ENCODE data around the gene GABRR3.

Gene GABRR3

GRCh38 chr3:97991293-97991682 is 43.8 kb downstream of the GABRR3 start:
- DNase-seq (ENCODE audit: low read depth in 2 of 2, low spot score in 1 of 2): no peak

DNA sequence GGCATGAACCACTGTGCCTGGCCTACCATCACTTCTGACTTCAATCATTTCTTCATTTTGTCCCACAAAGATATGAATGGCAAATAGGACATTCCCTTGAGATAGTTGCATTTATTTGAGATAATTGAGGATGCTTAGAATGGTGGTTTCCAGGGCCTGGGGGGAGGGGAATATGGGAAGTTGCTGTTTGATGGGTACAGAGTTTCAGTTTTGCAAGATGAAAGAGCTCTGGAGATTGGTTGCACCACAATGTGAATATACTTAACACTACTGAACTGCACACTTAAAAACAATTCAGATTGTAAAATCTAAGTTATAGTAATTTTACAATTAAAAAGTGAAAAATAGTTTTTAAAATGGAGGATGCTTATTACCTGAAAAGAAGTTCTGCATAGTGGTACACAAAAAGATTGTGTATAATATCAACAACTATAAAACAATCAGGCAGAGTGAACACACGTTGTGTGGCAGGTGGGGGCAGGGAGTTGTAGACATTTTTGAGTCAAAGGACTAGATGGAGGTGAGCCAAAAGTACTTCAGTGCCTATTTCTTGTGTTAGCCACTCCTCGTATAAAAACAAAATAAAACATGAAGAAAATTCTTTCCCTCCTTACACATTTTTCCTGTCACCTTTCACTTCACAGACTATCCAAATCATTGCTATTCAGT is 44.4 kb downstream of the GABRR3 start:
- DNase-seq (ENCODE audit: low read depth in 2 of 2, low spot score in 1 of 2): no peak

DNA sequence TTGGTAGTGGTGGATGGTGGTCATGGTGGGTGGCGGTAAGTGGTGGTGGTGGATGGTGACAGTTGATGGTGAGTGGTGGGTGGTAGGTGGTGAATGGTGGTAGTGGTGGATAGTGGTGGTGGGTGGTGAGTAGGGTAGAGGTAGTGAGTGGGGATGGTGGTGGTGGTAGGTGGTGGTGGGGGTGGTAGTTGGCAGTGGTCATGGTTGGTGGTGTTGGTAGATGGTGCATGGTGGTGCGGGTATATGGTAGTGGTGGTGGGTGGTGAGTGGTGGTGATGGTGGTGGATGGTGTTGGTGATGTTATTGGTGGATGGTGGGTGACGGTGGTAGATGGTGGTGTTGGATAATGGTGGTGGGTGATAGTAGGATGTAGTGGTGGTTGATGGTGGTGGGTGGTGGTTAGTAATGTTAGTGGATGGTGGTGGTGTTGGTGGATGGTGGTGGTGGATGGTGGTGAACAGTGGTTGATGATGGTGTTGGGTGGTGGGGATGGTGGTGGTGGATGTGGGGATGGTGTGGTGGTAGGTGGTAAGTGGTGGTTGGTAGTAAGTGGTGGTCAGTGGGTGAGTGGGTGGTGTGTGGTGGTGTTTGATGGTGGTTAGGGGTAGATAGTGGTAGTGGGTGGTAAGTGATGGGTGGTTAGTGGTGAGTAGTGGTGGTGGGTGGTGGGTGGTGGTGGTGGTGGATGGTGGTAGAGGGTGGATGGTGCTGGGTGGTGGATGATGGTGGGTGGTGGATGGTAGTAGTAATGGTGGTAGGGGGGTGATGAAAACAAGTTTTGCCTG is 46.1 kb downstream of the GABRR3 start:
- no peak for DNase-seq (ENCODE audit: low read depth in 2 of 2, low spot score in 1 of 2)

DNA sequence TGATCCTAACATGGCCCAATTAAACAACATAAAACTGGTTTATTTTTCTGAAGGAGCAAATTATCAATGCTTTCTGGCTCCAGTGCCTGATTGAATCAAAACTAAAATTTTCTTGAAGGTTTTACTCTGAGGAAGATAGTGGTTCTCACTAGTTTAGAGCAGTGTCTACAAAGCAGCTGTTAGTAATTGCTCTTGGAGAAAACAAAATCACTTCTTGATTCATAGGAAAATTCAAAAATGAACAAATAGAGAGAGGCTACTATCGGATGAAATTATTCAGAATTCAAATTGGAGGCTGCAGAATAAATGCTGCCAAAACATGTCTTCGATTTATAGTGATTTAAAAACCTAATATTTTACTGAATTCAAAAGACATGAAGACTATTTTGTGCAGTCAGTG is 47.8 kb downstream of the GABRR3 start:
- DNase-seq (ENCODE audit: low read depth in 2 of 2, low spot score in 1 of 2): no peak

DNA sequence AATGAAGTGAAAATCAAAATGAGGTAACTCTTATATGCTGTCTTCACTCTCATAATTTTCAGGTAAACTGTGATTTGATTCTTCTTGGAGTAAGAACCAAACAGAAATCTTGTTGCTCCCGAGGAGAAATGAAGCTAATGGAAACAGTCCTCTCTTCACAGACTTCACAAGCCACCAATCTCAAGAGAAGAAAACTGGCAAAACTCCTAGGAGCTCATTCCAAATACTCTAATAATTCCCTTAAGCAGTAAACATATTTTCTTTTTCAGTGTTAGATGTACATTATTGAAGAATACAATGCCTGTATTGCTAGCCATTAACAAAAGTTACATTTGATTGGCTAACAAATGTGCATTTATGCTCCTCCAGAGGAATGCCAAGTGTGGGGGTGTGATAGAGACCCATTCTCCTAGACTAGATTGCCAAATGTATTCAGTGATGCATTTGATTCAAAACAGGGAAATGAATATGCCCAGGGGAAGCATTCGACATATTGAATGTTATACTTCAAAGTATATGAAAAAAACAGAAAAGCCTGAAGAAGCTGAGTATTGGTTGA is 51.1 kb downstream of the GABRR3 start:
- DNase-seq (ENCODE audit: low read depth in 2 of 2, low spot score in 1 of 2): no peak

DNA sequence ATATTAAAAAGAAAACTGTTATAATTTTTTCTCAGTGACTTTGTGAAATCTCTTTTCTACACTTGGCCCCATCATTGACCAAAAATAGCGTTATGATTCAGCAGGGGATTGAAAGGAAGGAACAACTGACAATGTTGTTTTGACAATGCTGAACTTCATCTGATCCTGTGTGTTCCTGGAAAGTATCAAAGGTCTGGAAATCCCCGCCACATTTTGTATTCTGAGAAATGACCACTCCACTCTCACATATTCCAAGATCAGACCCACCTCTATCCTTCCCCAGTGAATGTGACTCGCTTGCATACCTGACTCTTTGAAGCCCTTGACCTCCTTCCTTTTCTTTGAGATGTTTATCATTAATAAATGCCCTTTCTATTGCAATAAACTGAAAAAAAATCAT is 53.2 kb downstream of the GABRR3 start:
- no peak for DNase-seq (ENCODE audit: low read depth in 2 of 2, low spot score in 1 of 2)

DNA sequence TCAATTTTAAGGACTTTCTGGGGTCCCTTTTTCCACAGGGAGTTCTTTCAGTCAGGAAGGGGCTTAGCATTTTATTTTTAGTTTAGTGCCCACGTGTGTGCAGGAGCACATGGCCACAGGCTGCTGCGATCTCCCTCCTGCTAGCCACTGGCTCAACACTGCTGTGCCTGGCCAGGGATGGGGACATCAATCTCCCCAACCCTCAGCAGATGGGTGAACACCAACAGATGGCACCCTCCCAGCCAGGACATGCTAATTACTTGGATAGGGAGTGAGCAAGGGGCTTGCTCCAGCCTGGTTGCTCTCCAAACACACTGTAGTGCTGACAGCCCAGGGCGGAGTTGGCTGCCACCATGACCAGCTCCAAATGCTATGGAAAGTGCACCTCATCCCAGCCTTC is 55.5 kb downstream of the GABRR3 start:
- DNase-seq (ENCODE audit: low read depth in 2 of 2, low spot score in 1 of 2): no peak

DNA sequence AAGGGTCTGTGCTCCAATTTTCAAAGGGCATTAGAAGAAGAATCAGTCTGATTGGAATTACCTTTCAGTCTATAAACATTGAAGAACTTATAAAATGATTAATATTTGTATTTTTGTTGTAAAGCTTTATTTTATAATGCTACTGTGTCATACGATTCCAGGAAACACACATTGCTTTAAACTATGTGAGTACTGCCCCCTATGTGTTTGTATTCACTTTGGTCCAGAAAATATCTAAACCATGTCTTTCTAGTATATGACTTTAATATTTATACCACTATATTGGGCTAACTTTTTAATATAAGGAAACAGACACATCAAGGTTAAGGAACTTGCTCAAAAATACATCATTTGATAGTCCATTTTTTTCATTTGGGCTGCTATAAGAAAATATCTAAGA is 59.6 kb downstream of the GABRR3 start:
- no peak for DNase-seq (ENCODE audit: low read depth in 2 of 2, low spot score in 1 of 2)

DNA sequence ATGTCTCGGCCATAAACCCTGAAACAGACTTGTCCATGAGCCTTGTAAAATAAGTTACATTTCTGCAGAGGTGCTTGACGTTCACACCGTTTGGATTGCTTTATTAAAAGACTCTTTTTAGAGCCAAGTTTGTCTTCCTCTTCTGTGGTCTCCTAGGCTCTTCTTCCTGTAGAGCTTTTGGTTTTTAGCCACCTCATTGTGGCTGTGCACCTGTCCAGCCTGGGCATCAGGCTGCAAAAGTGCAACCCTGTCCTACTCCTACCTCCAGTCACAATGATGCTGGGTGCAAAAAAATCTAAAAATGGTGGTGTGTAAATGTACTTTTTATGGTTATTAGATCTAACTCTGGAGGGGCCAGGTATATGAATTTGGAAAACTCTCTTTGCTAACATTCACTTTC is 60.1 kb downstream of the GABRR3 start:
- DNase-seq (ENCODE audit: low read depth in 2 of 2, low spot score in 1 of 2): no peak

DNA sequence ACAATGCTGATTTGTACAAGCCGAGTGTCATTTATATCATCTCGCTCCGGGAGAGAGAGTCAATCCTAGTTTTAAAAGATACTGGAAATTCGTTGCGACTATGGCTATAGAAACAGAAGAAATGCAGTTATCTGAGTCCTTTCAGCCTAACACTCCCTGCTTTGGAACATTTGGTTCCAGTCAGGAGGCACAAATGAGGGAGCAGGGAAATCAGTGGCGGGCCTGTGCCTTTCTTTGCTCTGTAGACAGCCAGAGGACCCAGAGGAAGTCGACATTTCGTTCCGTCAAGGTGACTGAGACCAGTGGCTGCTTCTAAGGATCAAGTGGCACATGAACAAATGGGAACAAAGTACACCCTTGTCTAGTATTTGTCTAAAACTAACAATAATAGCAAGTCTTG is 62.1 kb downstream of the GABRR3 start:
- no peak for DNase-seq (ENCODE audit: low read depth in 2 of 2, low spot score in 1 of 2)

- DNase-seq (ENCODE audit: low read depth in 2 of 2, low spot score in 1 of 2): peak; percentile 45 to 57
Observed at GRCh38 chr3:97971679-97972567, 63.2 kb downstream of the GABRR3 start, which contains the start of gene RIOX2. RIOX2 (minus strand) TSS chr3:97972431; CDS start chr3:97967593, 4,838 bp downstream.

DNA sequence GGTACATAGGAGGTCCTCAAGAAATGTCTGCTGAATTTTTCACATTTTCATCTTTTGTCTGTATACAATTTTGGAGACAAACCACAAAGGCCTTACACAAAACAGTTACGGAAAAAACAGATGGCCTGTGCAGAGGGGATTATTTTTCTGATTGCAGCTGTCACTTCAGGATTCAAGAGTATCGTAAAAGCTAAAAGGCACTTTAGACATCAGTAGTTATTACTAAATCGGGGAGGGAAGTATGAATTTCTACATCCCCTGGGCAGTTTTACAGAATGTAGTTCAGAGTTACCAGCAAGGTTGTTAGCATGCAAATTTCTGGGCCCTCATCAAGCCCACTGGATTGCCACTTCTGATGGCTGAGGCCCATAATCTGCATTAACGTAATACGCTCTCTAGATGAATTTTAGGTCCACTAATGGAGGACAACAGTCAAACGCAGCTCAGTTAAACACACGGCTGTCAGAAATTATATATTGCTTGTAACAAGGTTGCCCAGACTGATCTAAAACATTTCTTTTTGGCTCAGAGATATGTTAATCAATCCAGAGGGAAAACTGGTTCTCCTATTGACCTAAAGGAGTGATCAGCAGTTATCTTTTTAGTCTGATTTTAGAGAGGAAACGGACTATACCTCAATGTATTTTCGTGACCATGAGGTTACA is 64.0 kb downstream of the GABRR3 start:
- no peak for DNase-seq (ENCODE audit: low read depth in 2 of 2, low spot score in 1 of 2)

DNA sequence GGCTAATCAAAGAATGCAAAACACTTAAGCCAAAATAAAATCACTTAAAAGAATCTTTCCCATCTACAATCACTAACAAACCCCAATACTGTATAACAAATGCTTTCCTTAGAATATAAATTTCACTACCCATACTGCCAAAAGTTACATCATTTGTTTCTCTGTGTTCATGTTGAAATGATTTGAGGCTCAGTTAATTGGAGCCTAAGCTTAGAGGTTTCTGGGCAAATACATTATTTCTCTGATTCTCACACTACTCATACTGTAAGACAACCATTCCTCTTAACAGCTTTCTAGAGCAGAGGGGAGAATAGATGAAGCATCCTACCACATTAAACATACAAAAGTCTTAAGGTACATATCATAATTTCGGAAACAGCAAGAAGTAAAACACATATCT is 65.0 kb downstream of the GABRR3 start:
- no peak for DNase-seq (ENCODE audit: low read depth in 2 of 2, low spot score in 1 of 2)

DNA sequence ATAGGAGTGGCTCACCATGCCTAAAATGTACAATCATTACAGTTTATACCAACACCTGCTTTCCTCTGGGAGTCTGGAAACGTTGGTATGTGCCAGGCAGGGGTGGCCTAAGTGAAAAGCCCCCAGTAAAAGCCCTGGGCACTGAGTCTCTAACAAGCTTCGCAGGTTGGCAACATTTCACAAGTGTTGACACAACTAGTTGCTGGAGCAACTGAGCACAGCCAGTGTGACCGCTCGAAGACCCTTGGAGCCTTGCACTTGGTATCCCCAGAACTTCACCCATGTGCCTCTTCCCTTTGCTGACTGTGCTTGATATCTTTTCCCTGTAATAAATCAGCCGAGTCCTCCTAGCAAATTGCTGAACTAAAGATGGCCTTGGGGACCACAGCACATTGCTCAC is 65.6 kb downstream of the GABRR3 start:
- DNase-seq (ENCODE audit: low read depth in 2 of 2, low spot score in 1 of 2): no peak

DNA sequence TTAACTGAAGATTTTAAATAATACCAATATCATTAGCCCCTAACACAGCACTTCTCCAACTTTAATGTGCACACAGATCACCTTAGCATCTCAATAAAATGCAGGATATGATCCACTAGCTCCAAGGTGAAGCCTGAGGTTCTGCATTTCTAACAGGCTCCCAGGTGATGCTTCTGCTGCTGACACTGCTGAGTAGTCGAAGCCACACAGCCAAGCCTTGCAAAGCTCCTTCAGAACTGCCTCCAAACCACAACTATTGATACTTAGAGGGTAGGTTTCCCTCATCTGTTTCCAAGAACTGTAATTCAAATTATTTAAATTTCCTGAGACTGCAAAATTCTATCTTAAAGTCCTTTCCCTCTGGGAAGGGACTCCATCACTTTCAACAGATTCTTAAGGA is 66.7 kb downstream of the GABRR3 start:
- no peak for DNase-seq (ENCODE audit: low read depth in 2 of 2, low spot score in 1 of 2)

DNA sequence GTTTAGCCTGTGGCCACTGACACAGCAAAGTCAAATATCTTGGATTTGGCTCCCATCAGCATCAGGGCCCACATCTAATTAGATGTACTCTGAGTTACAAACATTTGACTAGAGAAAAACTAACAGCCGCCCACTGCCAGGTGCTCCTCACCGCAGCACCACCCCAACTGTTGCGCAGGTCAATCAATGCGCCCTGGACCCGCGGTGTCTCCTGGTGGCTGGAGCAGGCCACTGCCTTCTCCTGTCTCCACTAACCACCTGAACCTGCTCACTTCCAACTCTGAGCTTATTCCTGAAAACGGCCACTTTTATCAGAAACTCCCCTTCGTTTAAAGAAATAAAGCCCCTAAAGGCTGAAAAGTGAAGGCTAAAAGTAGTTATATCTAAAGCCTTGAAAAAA is 67.1 kb downstream of the GABRR3 start:
- DNase-seq (ENCODE audit: low read depth in 2 of 2, low spot score in 1 of 2): no peak

DNA sequence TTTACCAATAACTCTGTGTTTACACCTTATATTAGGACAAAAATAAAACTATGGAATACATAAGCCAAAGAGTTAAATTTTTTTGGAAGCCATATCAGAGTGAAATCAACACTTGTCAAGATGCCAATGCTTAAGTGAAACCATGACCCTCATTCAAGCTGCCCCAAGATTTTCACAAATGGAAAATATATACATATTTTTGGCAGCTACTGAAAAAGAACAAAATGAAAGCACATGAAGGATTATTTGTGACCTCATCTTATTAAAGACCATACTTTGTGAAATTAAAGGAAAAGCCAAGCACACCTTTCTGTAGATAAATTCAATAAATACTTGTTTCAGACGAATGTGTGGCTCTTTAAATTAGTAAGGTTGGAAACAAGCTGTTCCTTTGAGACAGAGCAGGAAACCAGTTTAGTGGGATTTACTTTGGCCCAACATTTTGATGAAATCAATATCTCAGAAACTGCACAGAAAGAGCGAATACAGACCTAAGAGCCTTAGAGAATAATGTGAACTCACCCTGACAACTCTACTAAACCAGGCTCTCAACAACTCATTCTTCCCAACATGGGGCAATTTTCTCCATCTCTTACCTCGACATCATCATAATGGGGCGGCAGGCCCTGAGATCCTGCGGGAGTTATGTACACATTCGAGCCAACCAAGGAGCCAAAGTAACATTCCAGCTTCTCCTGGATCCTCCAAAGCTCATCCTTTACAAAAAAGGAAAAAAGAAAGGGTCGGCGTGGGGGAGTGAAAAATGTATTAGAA is 73.9 kb downstream of the GABRR3 start:
- DNase-seq (ENCODE audit: low read depth in 2 of 2, low spot score in 1 of 2): no peak

- no peak for DNase-seq (ENCODE audit: low read depth in 2 of 2, low spot score in 1 of 2)
Observed at GRCh38 chr3:97960551-97960950, 74.6 kb downstream of the GABRR3 start.

- no peak for DNase-seq (ENCODE audit: low read depth in 2 of 2, low spot score in 1 of 2)
Observed at GRCh38 chr3:97959872-97960271, 75.2 kb downstream of the GABRR3 start.

DNA sequence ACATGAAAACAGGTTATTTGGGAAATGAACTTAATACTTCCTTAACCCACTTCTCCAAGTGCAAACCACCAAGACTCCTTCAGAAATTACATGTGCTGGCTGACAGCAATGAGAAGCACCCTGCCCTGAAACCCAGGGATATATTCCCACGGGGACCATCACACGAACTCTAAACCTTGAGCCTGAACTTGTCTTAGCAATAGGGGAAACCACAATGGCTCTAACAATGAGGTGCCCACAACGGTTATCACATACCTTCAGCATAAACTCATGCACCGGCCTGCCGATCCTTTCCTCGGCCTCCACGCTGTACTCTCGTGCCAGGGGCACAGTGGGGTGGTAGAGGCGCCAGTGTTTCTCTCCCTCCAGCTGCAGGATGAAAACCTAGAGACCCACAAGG is 76.3 kb downstream of the GABRR3 start:
- DNase-seq (ENCODE audit: low read depth in 2 of 2, low spot score in 1 of 2): no peak

Measured in stimulated activated CD8-positive, alpha-beta memory T cell treated with anti-CD3 and anti-CD28 coated beads, Interleukin-4, amount 100 ng/mL, for 4 hours (primary cell).